HG02970 (cell line): ENCODE results near the gene SDS.

Experiments
- ATAC-seq: cut with Tn5 transposase; IDR thresholded peaks from one replicate; pipeline ENCODE4 v1.9.1; 2021; ENCODE audit warnings: mild to moderate bottlenecking, moderate library complexity, moderate number of reproducible peaks; ENCODE audit not compliant: unreplicated experiment, low FRiP score

Gene SDS

DNA sequence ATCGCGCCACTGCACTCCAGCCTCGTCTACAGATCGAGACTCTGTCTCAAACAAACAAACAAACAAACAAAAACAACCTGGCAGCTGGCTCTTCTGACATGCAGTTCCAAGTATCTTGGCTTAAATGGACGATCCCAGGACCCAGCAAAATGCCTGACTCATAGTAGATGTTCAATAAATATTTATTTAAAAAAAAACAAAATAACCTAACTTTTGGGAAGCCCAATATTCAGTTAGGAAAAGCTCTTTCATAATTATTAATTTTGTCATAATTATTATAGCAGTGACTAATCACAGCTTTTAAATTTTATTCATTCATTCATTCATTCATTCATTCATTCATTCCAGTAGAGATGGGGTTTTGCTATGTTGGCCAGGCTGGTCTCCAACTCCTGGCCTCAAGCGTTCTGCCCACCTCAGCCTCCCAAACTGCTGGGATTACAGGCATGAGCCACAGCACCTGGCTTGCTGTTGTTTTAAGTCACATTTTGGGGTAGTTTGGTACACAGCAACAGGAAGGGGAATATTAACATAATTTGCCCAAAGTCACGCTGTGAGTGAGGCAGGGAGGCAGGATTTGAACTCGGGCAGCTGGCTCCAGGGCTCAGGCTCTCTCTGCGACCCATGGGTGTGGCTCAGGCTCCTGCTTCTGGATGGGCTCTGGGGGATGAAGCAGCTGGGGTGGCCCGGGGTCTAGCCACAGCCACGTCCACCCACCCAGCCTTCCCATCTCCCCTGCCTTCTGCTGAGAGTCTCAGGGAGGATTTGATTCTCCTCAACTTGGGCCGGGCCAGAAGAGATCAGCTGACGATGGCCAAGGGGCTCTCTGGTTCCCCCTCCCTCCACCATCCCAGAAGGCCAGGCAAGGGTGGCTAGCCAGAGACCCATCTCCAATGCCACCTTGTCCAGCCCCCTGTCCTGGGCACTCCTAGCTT lies 2.4 kb downstream of the SDS start:
- no peak for ATAC-seq

DNA sequence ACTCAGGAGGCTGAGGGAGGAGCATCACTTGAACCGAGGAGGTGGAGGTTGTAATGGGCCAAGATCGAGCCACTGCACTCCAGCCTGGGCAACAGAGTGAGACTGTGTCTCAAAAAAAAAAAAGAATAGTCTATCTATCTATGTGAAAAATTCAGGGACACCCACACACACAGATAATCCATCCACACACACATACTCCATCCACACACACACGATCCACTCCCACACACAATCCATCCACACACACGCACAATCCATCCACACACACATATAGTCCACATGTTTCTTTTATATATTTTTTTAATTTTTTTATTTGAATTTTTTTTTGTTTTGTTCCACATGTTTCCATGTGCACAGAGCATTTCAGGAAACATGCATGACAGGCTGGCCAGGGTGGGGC lies 3.3 kb downstream of the SDS start:
- ATAC-seq = no peak

- no peak for ATAC-seq
These were observed 4.2 kb downstream of the SDS start for GRCh38 chr12:113399490-113399889.

GRCh38 chr12:113398346-113399290 lies 5.1 kb downstream of the SDS start:
- no peak for ATAC-seq

GRCh38 chr12:113397497-113398197 lies 6.0 kb downstream of the SDS start:
- ATAC-seq = no peak

- no peak for ATAC-seq
These were observed 6.7 kb downstream of the SDS start for GRCh38 chr12:113396828-113397496.

DNA sequence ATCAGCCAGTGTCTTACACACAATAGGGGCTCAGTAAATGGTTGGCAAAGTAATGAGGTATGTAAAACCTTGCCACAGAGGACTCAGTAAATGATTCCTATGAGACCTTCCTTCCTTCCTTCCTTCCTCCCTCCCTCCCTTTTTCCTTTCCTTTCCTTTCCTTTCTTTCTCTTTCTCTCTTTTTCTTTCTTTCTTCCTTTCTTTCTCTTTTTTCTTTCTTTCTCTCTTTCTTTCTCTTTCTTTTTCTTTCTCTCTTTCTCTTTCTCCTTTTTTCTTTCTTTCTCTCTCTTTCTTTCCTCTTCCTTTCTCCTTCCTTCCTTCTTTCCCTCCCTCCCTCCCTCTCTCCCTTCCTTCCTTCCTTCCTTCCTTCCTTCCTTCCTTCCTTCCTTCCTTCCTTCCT lies 7.5 kb downstream of the SDS start:
- ATAC-seq = no peak

DNA sequence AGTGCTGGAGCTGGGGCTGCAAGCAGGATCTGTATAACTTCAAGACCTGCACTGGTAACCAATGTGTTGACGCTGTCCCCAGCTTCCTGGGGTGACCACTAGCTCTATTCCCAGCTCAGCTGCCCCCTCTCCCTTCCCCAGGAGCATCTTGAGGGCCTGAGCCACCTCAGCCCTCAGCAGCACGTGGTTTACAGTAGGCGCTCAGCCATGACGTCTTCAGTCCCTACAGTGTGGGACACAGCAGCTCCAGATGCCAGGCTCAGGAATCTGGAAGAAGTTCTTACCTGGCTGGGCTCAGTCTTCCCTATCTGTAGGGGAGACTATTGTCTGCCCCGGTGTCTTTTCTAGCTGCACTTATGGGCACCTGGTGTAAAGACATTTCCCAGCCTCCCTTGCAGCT lies 8.6 kb downstream of the SDS start:
- ATAC-seq = no peak

GRCh38 chr12:113393749-113394148 lies 9.9 kb downstream of the SDS start:
- no peak for ATAC-seq

- ATAC-seq = no peak
These were observed 10.6 kb downstream of the SDS start for GRCh38 chr12:113392988-113393579.

GRCh38 chr12:113392520-113392919 lies 11.2 kb downstream of the SDS start:
- no peak for ATAC-seq

GRCh38 chr12:113391650-113392337 lies 11.9 kb downstream of the SDS start:
- no peak for ATAC-seq

DNA sequence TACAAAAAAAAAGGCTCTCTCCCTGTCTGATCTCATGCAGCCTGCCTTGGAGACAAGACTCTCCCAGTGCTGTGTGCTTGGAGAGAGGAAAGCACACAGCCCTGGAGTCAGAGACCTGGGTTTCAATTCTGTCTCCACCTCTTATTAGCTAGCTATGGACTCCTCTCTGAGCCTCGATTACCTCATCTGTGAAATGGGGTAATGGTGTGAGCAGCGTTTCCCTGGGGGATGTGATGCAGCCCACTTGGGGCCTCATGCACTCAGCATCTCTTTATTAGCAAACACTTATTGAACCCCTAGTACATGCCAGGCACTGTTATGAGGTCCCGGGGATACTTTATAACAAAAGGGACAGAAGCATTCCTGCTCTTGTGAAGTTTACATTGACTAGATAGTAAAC lies 12.5 kb downstream of the SDS start:
- ATAC-seq = no peak

GRCh38 chr12:113390064-113391043 lies 13.3 kb downstream of the SDS start:
- ATAC-seq = no peak

DNA sequence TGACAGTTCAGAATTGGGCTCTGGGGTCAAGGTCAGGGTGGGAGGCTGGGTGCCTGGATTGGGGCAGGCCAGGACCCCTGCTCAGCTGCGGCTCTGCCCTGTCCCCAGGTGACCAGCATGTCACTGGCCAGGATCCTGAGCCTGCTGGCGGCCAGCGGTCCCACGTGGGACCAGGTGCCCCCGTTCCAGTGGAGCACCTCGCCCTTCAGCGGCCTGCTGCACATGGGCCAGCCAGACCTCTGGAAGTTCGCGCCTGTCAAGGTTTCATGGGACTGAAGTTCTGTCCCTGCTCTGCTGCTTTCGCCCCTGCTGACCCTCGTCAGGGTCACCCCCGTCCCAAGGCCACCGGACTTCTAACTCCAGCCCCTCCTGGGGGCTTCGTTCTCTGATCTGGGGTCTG lies 15.3 kb downstream of the SDS start:
- ATAC-seq = no peak

DNA sequence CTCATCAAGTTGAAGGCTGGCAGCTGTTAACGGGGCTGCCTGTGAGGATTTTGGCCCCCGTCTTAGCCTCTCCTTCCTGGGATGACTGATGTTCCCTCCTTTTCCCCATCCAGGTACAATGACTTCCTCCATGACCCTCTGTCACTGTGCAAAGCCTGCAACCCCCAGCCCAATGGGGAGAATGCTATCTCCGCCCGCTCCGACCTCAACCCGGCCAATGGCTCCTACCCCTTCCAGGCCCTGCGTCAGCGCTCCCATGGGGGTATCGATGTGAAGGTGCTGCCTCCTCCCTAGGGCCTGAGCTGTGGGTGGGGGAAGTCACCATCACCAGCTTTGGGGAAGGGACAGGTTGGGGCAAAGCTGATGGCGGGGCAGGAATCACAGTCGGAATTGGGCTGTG lies 16.1 kb downstream of the SDS start:
- no peak for ATAC-seq

- ATAC-seq = no peak
These were observed 16.7 kb downstream of the SDS start for GRCh38 chr12:113386866-113387566.
